GM21447 (cell line): ENCODE data around the gene POLR2L.

ENCODE experiments used
- ATAC-seq: cut with Tn5 transposase; IDR thresholded peaks from one replicate; pipeline ENCODE4 v1.9.1; 2021; ENCODE audit not compliant: unreplicated experiment

POLR2L gene

GRCh38 chr11:813456-814096, 28.8 kb downstream of the POLR2L start:
- no peak for ATAC-seq

DNA sequence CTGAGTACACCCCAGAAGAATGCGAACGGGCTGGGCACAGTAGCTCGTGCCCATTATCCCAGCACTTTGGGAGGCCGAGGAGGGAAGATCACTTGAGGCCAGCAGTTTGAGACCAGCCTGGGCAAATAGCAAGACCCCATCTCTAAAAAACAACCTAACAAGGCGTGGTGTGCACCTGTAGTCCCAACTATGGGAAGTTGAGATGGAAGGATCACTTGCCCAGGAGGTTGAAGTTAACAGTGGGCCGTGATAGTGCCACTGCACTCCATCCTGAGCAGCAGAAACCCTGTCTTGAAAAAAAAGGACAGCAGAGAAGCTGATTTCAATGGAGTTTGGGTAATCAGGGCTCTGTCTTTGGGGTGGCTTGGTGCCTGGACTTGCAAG, 29.3 kb downstream of the POLR2L start:
- no peak for ATAC-seq

- no peak for ATAC-seq
These were observed 29.9 kb downstream of the POLR2L start for GRCh38 chr11:812390-812789.

DNA sequence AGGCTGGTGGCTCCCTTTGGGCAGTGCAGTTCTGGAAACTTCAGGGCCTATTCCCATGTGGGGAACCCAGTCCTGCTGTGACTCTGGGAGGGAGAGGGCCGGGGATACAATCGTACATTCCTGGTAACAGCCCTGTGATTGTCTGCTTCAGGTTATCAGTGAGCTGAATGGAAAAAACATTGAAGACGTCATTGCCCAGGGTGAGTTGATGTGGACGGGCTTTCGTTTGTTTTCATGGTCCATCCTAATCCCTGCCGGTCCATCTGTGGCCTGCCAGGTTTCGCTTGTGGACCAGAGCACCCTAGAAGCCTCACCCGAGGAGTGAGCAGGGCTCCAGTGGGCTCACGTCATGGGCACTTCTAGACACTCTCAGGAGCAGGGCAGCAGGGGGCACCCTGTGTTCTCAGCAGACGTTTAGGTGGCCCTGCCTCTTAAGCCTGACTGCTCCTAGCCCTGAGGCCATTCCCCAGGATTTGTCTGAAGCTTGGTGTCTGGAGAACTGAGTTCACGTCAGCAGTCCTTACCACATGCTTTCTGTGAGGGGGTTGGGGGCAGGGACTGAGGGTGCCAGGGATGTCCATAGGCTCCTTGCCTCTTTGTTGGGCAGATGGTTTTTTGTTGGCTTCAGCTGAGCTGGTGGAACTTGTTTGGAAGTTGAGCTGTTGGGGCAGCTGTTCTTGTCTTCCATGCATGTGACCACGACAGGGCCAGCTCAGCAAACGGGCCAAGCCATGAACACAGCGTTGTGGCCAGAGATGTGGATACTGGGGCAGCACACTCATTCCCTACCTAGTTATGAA, 30.7 kb downstream of the POLR2L start:
- ATAC-seq = no peak

DNA sequence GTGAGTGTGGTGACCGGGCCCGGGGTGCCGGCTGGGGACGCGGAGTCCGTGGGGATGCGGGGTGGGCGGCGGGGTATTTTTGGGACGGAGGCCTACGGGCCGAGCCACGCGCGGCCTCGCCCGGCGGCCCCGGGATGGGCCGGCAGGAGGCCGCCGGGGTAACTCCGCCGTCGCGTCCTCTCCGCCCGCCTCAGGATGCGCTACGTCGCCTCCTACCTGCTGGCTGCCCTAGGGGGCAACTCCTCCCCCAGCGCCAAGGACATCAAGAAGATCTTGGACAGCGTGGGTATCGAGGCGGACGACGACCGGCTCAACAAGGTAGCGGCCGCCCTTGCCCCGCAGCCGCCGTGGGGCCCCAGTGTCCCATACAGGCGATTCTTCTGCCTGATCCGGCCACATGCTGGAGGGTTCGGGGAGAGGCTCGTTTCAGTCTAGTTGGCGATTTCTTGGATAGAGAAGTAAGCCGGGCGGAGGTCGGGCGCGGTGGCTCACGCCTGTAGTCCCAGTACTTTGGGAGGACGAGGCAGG, 32.2 kb downstream of the POLR2L start:
- ATAC-seq = peak; percentile 2

DNA sequence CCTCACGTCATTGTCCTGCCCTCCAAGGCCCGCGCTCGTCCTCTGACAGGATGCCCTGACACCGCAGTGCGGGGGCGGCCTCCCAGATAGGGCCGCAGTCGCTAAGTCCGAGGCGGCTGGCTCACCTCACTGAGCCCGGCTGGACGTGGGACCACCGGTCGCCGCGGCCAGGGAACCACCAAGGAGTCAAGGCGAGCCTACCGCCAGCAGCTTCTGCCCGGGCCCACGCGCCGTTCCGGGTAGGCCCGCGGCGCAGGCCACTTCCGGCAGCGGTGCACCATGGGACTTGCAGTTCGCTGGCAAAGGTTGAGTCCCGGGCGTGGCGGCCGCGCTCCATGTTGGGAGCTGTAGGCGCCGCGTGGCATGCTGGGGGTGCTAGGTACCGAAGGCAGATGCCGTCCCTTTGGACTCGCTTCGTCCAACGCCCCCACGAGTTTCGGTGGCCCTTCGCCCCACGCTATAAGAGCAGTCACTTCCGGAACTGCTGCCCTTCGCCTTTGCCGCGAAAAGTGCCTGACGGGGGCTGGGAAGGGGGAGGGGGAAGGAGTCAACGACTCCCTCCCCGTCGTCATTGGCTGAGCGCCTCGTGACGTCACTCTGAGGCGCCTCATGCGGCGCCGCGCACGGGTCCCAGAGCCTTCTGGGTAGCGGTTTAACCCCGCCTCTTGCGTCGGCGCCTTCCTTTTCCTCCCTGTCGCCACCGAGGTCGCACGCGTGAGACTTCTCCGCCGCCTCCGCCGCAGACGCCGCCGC, 32.9 kb downstream of the POLR2L start, which contains the start of gene RPLP2:
Gene RPLP2 (plus strand): TSS at position 681 of the 753 bp plus-strand sequence. CDS start 268 bp downstream, outside the sequence.
- ATAC-seq = peak; percentile 64

DNA sequence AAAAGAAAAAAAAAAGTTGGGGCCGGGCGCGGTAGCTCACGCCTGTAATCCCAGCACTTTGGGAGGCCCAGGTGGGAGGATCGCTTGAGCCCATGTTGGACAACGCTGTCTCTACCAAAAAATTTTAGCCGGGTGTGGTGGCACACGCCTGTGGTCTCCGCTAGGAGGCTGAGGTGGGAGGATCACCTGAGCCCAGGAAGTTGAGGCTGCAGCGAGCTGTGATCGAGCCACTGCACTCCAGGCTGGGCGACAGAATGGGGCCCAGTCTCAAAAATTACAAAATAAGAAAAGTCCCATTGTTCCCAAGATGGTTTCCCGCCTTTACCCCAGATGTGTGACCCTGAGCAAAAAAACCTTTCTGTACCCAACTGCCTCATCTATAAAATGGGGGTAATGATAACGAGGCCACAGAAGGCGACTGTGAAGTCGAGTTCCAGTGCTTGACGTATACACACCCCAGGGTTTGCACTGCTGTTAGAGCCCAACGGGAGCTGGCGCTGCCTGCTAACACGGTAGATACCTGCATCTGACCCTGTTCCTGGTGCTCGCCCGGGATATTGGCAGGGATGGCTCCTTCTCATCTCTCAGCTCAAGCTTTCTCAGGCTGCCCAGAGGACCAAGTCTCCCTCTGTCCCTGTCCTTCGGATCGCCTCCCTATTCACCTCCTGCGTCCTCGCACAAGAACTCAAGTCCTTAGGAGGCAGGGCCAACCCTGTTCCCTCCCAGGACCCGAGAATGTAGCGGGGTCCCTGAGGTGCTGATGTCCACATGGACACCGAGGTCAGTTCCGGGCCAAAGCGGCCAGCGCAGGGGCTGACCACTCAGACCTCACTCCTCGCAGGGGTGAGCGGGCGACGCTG, 33.7 kb downstream of the POLR2L start:
- peak; percentile 1 for ATAC-seq

DNA sequence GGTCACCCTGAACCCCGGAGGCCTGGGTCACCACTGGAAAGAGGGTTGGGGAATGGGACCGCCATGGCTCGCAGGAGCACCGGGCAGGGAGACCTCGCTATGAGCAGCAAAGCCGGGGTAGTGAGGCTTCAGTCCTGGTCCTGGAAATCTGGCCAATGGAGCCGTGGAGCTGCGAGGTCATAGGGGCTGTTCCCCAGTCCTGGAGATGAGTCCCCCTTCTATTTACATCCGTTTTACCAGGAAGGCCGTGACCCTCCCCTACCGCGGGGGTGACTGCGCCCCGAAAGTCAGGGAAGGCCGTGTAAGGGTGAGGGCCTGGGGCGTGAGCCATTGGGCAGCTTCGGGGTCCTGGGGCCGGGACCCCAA, 37.7 kb downstream of the POLR2L start:
- no peak for ATAC-seq

DNA sequence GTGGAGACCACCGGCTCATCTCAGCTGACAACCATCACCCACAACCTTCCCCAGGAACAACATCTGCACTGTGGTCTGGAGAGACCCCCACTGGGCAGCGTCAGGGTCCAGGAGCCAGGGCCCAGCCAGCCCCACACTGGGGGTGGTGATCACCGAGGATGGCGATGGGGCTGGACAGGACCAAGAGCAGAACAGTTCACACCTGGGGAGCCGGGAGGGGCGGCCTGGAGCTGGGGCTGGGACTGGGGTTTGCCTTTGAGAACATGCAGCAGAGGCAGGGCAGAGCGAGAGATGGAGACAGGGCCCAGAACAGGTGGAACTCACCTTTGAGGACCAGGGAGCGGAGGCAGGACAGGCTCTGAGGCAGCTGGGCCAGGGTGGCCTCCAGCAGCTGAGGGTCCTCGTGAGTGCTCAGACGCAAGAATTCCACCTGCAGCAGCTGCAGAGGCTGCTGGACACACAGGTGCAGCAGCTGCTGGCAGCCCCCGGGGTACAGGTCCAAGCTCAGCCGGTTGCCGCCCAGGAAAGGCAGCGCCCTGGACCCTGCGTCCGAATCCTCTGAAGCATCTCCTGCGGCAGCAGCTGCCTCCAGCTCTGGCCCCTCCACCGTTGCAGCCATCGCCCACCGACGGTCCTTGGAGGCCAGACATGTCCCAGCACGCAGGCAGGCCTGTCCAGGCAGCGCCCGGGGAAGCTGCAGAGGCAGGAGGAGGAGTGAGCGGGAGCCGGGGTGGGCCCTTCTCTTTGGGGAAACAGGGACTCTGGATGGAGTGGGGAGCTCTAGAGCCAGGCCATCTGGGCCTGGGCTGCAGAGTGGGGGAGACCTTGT, 38.3 kb downstream of the POLR2L start:
- ATAC-seq = no peak

DNA sequence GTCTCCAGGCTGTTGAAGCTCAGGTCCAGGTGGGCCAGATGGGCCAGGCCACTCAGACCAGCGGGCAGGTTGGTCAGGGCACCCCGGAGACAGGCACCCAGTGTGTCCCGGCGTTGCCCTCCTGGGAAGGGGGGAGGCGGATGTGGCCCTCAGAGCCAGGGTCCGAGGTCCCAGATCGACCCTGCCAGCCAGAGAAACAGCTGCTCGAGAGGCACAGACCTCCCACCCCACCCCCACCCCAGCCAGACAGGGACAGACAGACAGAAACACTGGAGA, 38.9 kb downstream of the POLR2L start:
- ATAC-seq = no peak

- ATAC-seq = no peak
These were observed 39.4 kb downstream of the POLR2L start for GRCh38 chr11:802693-803466.

DNA sequence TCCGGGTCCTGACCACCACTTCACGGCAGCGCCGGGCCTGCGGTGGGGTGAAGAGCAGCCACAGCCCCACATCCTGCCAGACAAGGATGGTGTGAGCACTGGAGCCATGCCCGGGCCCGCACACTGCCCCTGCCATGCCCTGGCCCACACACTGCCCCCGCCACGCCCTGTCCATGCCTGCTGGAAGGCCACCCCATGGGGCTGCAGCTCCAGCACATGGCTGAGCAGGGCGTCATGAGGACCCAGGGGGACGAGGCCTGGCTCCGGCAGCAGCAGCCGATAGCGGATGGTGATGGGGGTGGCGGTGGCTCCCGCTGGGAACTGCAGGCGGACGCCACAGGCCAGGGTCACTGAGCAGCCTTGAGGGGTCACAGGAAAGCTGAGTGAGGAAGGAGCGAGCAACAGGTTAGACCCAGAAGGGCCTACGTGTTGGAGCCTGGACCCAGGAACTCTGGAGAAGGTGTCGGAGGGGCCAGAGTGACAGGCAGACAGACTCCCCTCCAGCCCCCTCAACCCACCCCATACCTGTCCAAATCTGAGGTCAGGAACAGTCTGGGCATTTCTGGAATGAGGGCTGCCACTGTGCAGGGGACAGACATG, 40.2 kb downstream of the POLR2L start:
- ATAC-seq = no peak

- ATAC-seq = no peak
These were observed 41.1 kb downstream of the POLR2L start for GRCh38 chr11:801097-801780.

DNA sequence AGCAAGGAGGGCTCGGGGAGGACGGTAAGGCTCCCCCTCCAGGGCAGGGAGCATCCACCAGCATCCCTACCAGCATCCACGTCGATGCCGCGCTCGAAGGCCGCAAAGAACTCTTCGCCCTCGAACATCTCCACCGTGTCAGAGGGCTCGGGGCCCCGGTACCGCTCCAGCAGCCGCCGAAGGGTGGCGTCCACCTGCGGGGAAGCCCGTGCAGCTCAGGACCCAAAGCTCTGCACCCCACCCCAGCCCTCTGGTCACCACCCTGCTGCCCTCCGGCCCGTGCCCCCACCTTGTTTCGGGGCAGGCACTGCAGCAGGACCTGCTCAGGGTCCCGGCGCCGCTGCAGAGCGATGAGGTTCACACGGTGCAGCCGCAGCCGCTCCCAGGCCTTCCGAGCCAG, 41.9 kb downstream of the POLR2L start:
- ATAC-seq = no peak

DNA sequence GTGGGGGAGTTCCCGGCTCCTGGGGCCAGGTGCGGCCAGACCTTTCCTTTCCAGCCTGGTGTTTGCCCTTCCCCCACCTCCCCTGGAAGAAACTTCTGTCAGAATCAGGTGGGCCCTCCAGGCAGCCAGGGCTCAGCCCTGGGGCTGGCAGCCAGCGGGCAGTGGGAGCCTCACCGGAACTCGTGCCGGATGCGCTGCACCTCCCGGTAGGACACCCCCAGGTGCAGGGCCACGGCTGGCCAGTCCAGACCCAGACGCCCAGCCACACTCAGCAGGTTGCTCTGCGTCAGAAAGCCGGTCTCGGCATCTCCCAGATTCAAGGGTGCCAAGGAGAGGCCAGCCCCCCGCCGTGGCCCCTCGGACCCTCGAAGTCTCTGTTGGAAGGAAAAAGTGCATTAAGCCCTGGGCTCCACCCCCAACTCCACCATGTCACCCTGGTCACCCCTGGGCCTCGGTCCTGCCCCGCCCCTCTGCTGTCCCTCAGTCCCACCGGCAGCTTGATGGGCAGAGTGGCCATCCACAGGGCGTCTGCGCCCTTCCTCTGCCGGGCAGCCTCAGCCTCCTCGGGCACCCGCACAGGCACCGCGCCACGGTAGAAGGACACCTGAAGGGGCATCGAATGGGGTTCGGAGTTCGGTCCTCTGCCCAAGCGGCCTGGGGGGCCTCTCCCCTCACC, 42.5 kb downstream of the POLR2L start:
- ATAC-seq = no peak

DNA sequence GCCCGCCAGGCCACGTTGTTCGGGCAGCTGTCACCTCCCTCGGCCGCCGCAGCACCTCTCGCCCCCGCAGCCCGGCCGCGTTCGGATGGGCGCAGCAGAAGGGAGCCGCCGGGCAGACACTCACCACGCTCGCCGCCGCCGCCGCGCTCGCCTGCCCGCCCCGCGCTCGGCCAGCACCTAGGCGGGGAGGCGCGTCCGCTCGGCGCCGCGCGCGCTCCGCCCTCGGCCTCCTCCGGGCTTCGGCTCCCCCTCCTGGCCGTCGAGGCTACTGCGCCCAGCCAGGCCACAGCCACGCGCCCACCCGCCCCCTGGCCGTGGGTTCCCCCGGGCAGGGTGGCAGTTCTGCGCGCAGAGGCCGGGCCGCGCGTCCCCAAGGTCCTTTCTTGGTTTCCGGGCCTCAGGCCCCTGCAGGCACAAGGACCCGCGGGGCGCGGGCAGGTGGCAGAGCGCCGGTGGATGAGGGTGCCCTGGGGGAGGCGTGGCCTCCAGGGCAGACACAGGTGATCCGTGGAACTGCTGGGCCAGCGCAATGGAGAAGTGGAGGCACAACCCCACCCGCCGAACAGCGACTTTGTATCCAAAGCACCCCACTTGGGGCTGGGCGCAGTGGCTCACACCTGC, 44.1 kb downstream of the POLR2L start, which contains the start of gene SLC25A22:
Gene SLC25A22 (minus strand): TSS at position 189 of the 621 bp plus-strand sequence. CDS start 3,275 bp downstream, outside the sequence.
- ATAC-seq = peak; percentile 50
